NCI-H1092 (cell line): ENCODE results near the gene POLR1A.
"Not testable (repeated sequence)": the region's sequence is repeated elsewhere in the genome, so short reads cannot be mapped to it uniquely, and the experiment has no call there.

Source experiments
- DNase-seq: peaks from one replicate; lab custom pipeline; 2025; lab: John Stamatoyannopoulos, UW

Gene POLR1A

GRCh38 chr2:85998071-85998991 is 107.4 kb downstream of the POLR1A start:
- DNase-seq, result no peak

- DNase-seq, result no peak
Observed at GRCh38 chr2:85997017-85997970, 108.4 kb downstream of the POLR1A start.

- no peak for DNase-seq
Observed at GRCh38 chr2:85996591-85996990, 109.1 kb downstream of the POLR1A start.

- DNase-seq, result no peak
Observed at GRCh38 chr2:85995648-85996529, 109.8 kb downstream of the POLR1A start.

- no peak for DNase-seq
Observed at GRCh38 chr2:85994897-85995647, 110.6 kb downstream of the POLR1A start.

- no peak for DNase-seq
Observed at GRCh38 chr2:85994421-85994777, 111.3 kb downstream of the POLR1A start.

- no peak for DNase-seq
Observed at GRCh38 chr2:85992611-85993010, 113.1 kb downstream of the POLR1A start.

GRCh38 chr2:85992053-85992452 is 113.6 kb downstream of the POLR1A start:
- not testable (repeated sequence) for DNase-seq

- DNase-seq, result no peak
Observed at GRCh38 chr2:85990084-85990483, 115.6 kb downstream of the POLR1A start.

GRCh38 chr2:85989288-85989865 is 116.3 kb downstream of the POLR1A start:
- DNase-seq, result no peak

GRCh38 chr2:85988914-85989270 is 116.8 kb downstream of the POLR1A start:
- DNase-seq, result no peak

- no peak for DNase-seq
Observed at GRCh38 chr2:85988175-85988913, 117.3 kb downstream of the POLR1A start.

GRCh38 chr2:85987266-85988174 is 118.2 kb downstream of the POLR1A start:
- DNase-seq, result no peak

- no peak for DNase-seq
Observed at GRCh38 chr2:85986121-85986520, 119.6 kb downstream of the POLR1A start.

- DNase-seq, result no peak
Observed at GRCh38 chr2:85984788-85985187, 120.9 kb downstream of the POLR1A start.

- no peak for DNase-seq
Observed at GRCh38 chr2:85983766-85984165, 121.9 kb downstream of the POLR1A start.

GRCh38 chr2:85981579-85982247 is 124.0 kb downstream of the POLR1A start:
- DNase-seq, result no peak
